Duodenal mucosa (tissue), 2 donors: ENCODE results near the gene TXNRD2.

Experiments used
- H3K27ac ChIP-seq: one replicate; pipeline ENCODE4 v1.7.0; 2013; ENCODE audit warnings: low read depth, low read length
- H3K27me3 ChIP-seq, 2 donors: one replicate each; pipeline ENCODE4 v1.7.0; 2013; ENCODE audit warnings: low read length in 2 of 2, control low read depth in 1 of 2; ENCODE audit not compliant: insufficient read depth in 2 of 2, control insufficient read depth in 1 of 2
- H3K36me3 ChIP-seq, 2 donors: one replicate each; pipeline ENCODE4 v1.7.0; 2013; ENCODE audit warnings: low read length in 2 of 2, control low read depth in 1 of 2; ENCODE audit not compliant: insufficient read depth in 2 of 2, control insufficient read depth in 1 of 2
- H3K4me1 ChIP-seq, 2 donors: one replicate each; pipeline ENCODE4 v1.7.0; 2013; ENCODE audit warnings: low read length in 2 of 2, control low read depth in 1 of 2; ENCODE audit not compliant: insufficient read depth in 2 of 2, control insufficient read depth in 1 of 2
- H3K4me3 ChIP-seq, 2 donors: one replicate each; pipeline ENCODE4 v1.7.0; 2013; ENCODE audit warnings: low read length in 2 of 2, low read depth in 1 of 2
- H3K9ac ChIP-seq, 2 donors: one replicate each; pipeline ENCODE4 v1.7.0; 2013; ENCODE audit warnings: low read length in 2 of 2, low read depth in 1 of 2
- H3K9me3 ChIP-seq, 2 donors: one replicate each; pipeline ENCODE4 v1.7.0; 2013; ENCODE audit warnings: low read length in 2 of 2, control low read depth in 1 of 2; ENCODE audit not compliant: control insufficient read depth in 1 of 2

Gene TXNRD2

GRCh38 chr22:19941365-19942082 is at the start of gene TXNRD2, which contains the start of gene COMT:
TXNRD2 (minus strand) TSS chr22:19941818; CDS start chr22:19941803, 15 bp downstream.
COMT (plus strand) TSS chr22:19941772; CDS start chr22:19962527, 20,755 bp downstream.
- H3K4me3 ChIP-seq: peak within 1 kb of the TSS; percentile 80 to 85
- H3K27me3 ChIP-seq: no peaks in the 10 kb centered on the region
- peak within 1 kb of the TSS; percentile 82 to 90 for H3K9ac ChIP-seq
- peak within 1 kb of the TSS; percentile 84 for H3K27ac ChIP-seq
- H3K9me3 ChIP-seq: no peaks in the 10 kb centered on the region
- H3K36me3 ChIP-seq: no peaks in the 10 kb centered on the region
- H3K4me1 ChIP-seq: peaks cover 19 to 29% of the 10 kb centered on the region in 2 donors

- Histone ChIP-seq H3K4me1 (peaks cover 3 to 6% of the 10 kb centered on the region in 2 donors), H3K4me3 (no peak overlapping the region), H3K27ac (no peak overlapping the region), H3K9me3 (no peaks in the 10 kb centered on the region), H3K36me3 (no peaks in the 10 kb centered on the region), H3K27me3 (no peaks in the 10 kb centered on the region), H3K9ac (no peak overlapping the region)
Measured at GRCh38 chr22:19991395-19991644, 49.7 kb upstream of the TXNRD2 start.

- no peak overlapping the region for H3K9ac ChIP-seq
- H3K4me3 ChIP-seq: no peak overlapping the region
- H3K27ac ChIP-seq: no peak overlapping the region
- no peaks in the 10 kb centered on the region for H3K27me3 ChIP-seq
- H3K9me3 ChIP-seq: no peaks in the 10 kb centered on the region
- H3K36me3 ChIP-seq: no peaks in the 10 kb centered on the region
- H3K4me1 ChIP-seq: peaks cover 8 to 10% of the 10 kb centered on the region in 2 donors
Measured at GRCh38 chr22:19990609-19991394, 49.2 kb upstream of the TXNRD2 start.

GRCh38 chr22:19990188-19990587 is 48.6 kb upstream of the TXNRD2 start:
- Histone ChIP-seq H3K9ac (no peak overlapping the region), H3K4me1 (peaks cover 10 to 11% of the 10 kb centered on the region in 2 donors)

GRCh38 chr22:19989725-19990067 is 48.1 kb upstream of the TXNRD2 start:
- no peaks in the 10 kb centered on the region for H3K27me3 ChIP-seq
- H3K9me3 ChIP-seq: no peaks in the 10 kb centered on the region
- no peak overlapping the region for H3K27ac ChIP-seq
- H3K4me3 ChIP-seq: no peak overlapping the region
- H3K36me3 ChIP-seq: no peaks in the 10 kb centered on the region
- no peak overlapping the region for H3K9ac ChIP-seq
- H3K4me1 ChIP-seq: peaks cover 11 to 12% of the 10 kb centered on the region in 2 donors

More at GRCh38 chr22:19990188-19990587, 48.6 kb upstream of the TXNRD2 start:
- no peak overlapping the region for H3K4me3 ChIP-seq
- no peaks in the 10 kb centered on the region for H3K36me3 ChIP-seq
- H3K27ac ChIP-seq: no peak overlapping the region
- H3K9me3 ChIP-seq: no peaks in the 10 kb centered on the region
- no peaks in the 10 kb centered on the region for H3K27me3 ChIP-seq

GRCh38 chr22:19988965-19989724 is 47.5 kb upstream of the TXNRD2 start:
- Histone ChIP-seq H3K4me3 (no peak overlapping the region), H3K9ac (no peak overlapping the region), H3K27me3 (no peaks in the 10 kb centered on the region), H3K9me3 (no peaks in the 10 kb centered on the region), H3K27ac (no peak overlapping the region), H3K4me1 (peaks cover 11 to 14% of the 10 kb centered on the region in 2 donors), H3K36me3 (no peaks in the 10 kb centered on the region)

GRCh38 chr22:19988331-19988808 is 46.8 kb upstream of the TXNRD2 start:
- no peaks in the 10 kb centered on the region for H3K9me3 ChIP-seq
- no peak overlapping the region for H3K27ac ChIP-seq
- no peak overlapping the region for H3K4me3 ChIP-seq
- no peaks in the 10 kb centered on the region for H3K36me3 ChIP-seq
- H3K9ac ChIP-seq: no peak overlapping the region
- no peaks in the 10 kb centered on the region for H3K27me3 ChIP-seq
- H3K4me1 ChIP-seq: peaks cover 11 to 14% of the 10 kb centered on the region in 2 donors

- Histone ChIP-seq H3K4me3 (no peak overlapping the region), H3K27me3 (no peaks in the 10 kb centered on the region), H3K4me1 (peaks cover 11 to 14% of the 10 kb centered on the region in 2 donors), H3K36me3 (no peaks in the 10 kb centered on the region), H3K9me3 (no peaks in the 10 kb centered on the region), H3K9ac (no peak overlapping the region), H3K27ac (no peak overlapping the region)
Measured at GRCh38 chr22:19987394-19988306, 46.0 kb upstream of the TXNRD2 start.
